MM.1S (cell line): ENCODE measurements around the gene C1QC.

Experiments used
- DNase-seq: peaks from one replicate; pipeline ENCODE4 v3.0.0-alpha.2; 2015
- H2AFZ ChIP-seq: fragments of 300-600 bp; sonication (generic); 2 replicates; pipeline ENCODE4 v1.6.0; 2016; ENCODE audit warnings: antibody characterized with exemption, low read length
- H3F3A ChIP-seq: fragments of 300-600 bp; sonication (generic); 2 replicates; pipeline ENCODE4 v1.6.1; 2016; ENCODE audit warnings: mild to moderate bottlenecking, antibody characterized with exemption, low read length, moderate library complexity, mixed read lengths; ENCODE audit not compliant: insufficient read depth
- H3K27ac ChIP-seq: fragments of 300-600 bp; sonication (generic); 2 replicates; pipeline ENCODE4 v1.5.1; 2016; ENCODE audit warnings: mild to moderate bottlenecking, low read length
- H3K27me3 ChIP-seq: fragments of 300-600 bp; sonication (generic); replicated peaks from 2 replicates; pipeline ENCODE4 v1.6.0; 2016; ENCODE audit warnings: low read length; ENCODE audit not compliant: insufficient read depth
- H3K36me3 ChIP-seq: fragments of 300-600 bp; sonication (generic); replicated peaks from 2 replicates; pipeline ENCODE4 v1.6.1; 2016; ENCODE audit warnings: mild to moderate bottlenecking, low read length, mixed read lengths; ENCODE audit not compliant: insufficient read depth
- H3K4me1 ChIP-seq: fragments of 300-600 bp; sonication (generic); 2 replicates; pipeline ENCODE4 v1.6.1; 2016; ENCODE audit warnings: low read length, mixed read lengths
- H3K4me2 ChIP-seq: fragments of 300-600 bp; sonication (generic); 2 replicates; pipeline ENCODE4 v1.6.0; 2016; ENCODE audit warnings: low read depth, low read length
- H3K4me3 ChIP-seq: fragments of 300-600 bp; sonication (generic); 2 replicates; pipeline ENCODE4 v1.5.1; 2016; ENCODE audit warnings: low read length, mixed read lengths
- H3K79me2 ChIP-seq: fragments of 300-600 bp; sonication (generic); 2 replicates; pipeline ENCODE4 v1.6.1; 2016; ENCODE audit warnings: mixed run types, low read length, mixed read lengths
- H3K9ac ChIP-seq: fragments of 300-600 bp; sonication (generic); 2 replicates; pipeline ENCODE4 v1.6.1; 2016; ENCODE audit warnings: low read length, mixed read lengths
- H3K9me2 ChIP-seq: fragments of 300-600 bp; sonication (generic); replicated peaks from 2 replicates; pipeline ENCODE4 v1.6.1; 2016; ENCODE audit warnings: mild to moderate bottlenecking, low read length, mixed read lengths; ENCODE audit not compliant: insufficient read depth
- H3K9me3 ChIP-seq: fragments of 300-600 bp; sonication (generic); replicated peaks from 2 replicates; pipeline ENCODE4 v1.6.1; 2016; ENCODE audit warnings: mild to moderate bottlenecking, low read length, mixed read lengths; ENCODE audit not compliant: insufficient read depth
- H4K20me1 ChIP-seq: fragments of 300-600 bp; sonication (generic); 2 replicates; pipeline ENCODE4 v1.6.1; 2016; ENCODE audit warnings: mild to moderate bottlenecking, low read length, moderate library complexity, mixed read lengths; ENCODE audit not compliant: insufficient read depth
- EZH2 ChIP-seq: fragments of 300-600 bp; sonication (generic); optimal IDR thresholded peaks from 2 replicates; pipeline ENCODE3; 2017; ENCODE audit warnings: low read depth, mild to moderate bottlenecking, antibody characterized with exemption, low read length, mixed read lengths
- EZH2phosphoT487 ChIP-seq: fragments of 300-600 bp; sonication (generic); IDR thresholded peaks from 2 replicates; pipeline ENCODE4 v1.6.1; 2018; ENCODE audit warnings: antibody characterized with exemption, low read length
- TF ChIP-seq, protein P1 (sequence below): fragments of 300-600 bp; sonication (generic); IDR thresholded peaks from 2 replicates; pipeline ENCODE4 v1.5.1; 2016; ENCODE audit warnings: antibody characterized with exemption, low read length, mixed read lengths

Gene C1QC

GRCh38 chr1:22694172-22694571 lies 50.7 kb downstream of the C1QC start:
- no peaks in the 10 kb centered on the region for H3K4me1 ChIP-seq
- H3K4me2 ChIP-seq: no peak overlapping the region
- H3F3A ChIP-seq: no peaks in the 10 kb centered on the region
- no peaks in the 10 kb centered on the region for H3K9me2 ChIP-seq
- no peak overlapping the region for H3K4me3 ChIP-seq
- H3K9me3 ChIP-seq: no peaks in the 10 kb centered on the region
- H3K79me2 ChIP-seq: no peaks in the 10 kb centered on the region
- TF ChIP-seq EZH2 (no peak), EZH2phosphoT487 (no peak)
- TF ChIP-seq, protein P1, sequence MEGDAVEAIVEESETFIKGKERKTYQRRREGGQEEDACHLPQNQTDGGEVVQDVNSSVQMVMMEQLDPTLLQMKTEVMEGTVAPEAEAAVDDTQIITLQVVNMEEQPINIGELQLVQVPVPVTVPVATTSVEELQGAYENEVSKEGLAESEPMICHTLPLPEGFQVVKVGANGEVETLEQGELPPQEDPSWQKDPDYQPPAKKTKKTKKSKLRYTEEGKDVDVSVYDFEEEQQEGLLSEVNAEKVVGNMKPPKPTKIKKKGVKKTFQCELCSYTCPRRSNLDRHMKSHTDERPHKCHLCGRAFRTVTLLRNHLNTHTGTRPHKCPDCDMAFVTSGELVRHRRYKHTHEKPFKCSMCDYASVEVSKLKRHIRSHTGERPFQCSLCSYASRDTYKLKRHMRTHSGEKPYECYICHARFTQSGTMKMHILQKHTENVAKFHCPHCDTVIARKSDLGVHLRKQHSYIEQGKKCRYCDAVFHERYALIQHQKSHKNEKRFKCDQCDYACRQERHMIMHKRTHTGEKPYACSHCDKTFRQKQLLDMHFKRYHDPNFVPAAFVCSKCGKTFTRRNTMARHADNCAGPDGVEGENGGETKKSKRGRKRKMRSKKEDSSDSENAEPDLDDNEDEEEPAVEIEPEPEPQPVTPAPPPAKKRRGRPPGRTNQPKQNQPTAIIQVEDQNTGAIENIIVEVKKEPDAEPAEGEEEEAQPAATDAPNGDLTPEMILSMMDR: no peak
- no peaks in the 10 kb centered on the region for H3K36me3 ChIP-seq
- DNase-seq: no peak
- H3K27ac ChIP-seq: no peak overlapping the region
- peaks cover 65% of the 10 kb centered on the region for H3K27me3 ChIP-seq
- no peaks in the 10 kb centered on the region for H4K20me1 ChIP-seq
- no peak overlapping the region for H2AFZ ChIP-seq
- H3K9ac ChIP-seq: no peak overlapping the region

DNA sequence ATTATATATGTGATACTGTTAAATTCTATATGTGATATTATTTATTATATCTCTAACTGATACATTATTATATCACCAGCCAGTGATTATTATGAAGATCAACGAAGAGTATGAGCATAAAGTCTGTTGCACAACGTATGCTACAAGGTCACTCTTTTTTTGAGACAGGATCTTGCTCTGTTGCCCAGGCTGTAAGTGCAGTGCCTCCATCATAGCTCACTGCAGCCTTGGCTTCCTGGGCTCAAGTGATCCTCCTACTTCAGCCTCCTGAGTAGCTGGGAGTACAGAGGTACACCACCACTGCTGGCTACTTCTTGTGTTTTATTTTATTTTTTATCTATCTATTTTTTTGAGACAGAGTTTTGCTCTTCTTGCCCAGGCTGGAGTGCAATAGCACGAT lies 53.2 kb downstream of the C1QC start:
- TF ChIP-seq, protein P1: no peak
- TF ChIP-seq EZH2phosphoT487 (no peak), EZH2 (no peak)
- H3K4me1 ChIP-seq: no peaks in the 10 kb centered on the region
- no peak overlapping the region for H3K4me3 ChIP-seq
- no peaks in the 10 kb centered on the region for H4K20me1 ChIP-seq
- no peak overlapping the region for H3K9ac ChIP-seq
- no peaks in the 10 kb centered on the region for H3K9me3 ChIP-seq
- no peak overlapping the region for H3K27ac ChIP-seq
- no peak for DNase-seq
- H3K4me2 ChIP-seq: no peak overlapping the region
- H3K79me2 ChIP-seq: no peaks in the 10 kb centered on the region
- no peaks in the 10 kb centered on the region for H3K36me3 ChIP-seq
- no peaks in the 10 kb centered on the region for H3F3A ChIP-seq
- H2AFZ ChIP-seq: no peak overlapping the region
- H3K27me3 ChIP-seq: peaks cover 60% of the 10 kb centered on the region
- H3K9me2 ChIP-seq: no peaks in the 10 kb centered on the region
